Measurements from ENCODE around the gene RNF38.

DNA sequence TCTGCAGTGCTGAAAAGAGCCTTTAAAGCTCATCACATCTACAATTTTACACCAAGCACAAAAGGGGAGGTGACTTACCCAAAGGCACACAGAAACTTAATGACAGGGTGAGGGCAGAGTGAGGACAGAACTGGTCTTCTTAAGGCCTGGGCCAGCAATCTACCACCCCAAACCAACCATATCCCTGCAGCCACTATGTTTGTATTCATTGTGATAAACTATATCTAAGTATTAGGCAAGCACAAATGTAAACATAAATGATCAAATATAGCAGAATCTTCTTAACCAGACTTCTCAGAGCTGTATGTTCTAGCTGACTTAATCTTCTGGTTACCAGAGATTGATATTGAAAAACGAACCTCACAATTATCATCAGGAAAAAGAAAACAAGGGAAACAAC is 47.9 kb upstream of the RNF38 start:
- TF ChIP-seq, protein P1, sequence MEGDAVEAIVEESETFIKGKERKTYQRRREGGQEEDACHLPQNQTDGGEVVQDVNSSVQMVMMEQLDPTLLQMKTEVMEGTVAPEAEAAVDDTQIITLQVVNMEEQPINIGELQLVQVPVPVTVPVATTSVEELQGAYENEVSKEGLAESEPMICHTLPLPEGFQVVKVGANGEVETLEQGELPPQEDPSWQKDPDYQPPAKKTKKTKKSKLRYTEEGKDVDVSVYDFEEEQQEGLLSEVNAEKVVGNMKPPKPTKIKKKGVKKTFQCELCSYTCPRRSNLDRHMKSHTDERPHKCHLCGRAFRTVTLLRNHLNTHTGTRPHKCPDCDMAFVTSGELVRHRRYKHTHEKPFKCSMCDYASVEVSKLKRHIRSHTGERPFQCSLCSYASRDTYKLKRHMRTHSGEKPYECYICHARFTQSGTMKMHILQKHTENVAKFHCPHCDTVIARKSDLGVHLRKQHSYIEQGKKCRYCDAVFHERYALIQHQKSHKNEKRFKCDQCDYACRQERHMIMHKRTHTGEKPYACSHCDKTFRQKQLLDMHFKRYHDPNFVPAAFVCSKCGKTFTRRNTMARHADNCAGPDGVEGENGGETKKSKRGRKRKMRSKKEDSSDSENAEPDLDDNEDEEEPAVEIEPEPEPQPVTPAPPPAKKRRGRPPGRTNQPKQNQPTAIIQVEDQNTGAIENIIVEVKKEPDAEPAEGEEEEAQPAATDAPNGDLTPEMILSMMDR (IDR thresholded peaks at IDR 0.05) = no peak
- no peak for TF ChIP-seq POLR2A (IDR thresholded peaks at IDR 0.05)
